CD4-positive, alpha-beta T cell treated with Interleukin-4 for 4 hours (primary cell): ENCODE results near the gene SMAP2.

ENCODE experiments used
- DNase-seq: peaks from one replicate; pipeline ENCODE4 v3.0.0-alpha.2; 2020

The SMAP2 gene

DNA sequence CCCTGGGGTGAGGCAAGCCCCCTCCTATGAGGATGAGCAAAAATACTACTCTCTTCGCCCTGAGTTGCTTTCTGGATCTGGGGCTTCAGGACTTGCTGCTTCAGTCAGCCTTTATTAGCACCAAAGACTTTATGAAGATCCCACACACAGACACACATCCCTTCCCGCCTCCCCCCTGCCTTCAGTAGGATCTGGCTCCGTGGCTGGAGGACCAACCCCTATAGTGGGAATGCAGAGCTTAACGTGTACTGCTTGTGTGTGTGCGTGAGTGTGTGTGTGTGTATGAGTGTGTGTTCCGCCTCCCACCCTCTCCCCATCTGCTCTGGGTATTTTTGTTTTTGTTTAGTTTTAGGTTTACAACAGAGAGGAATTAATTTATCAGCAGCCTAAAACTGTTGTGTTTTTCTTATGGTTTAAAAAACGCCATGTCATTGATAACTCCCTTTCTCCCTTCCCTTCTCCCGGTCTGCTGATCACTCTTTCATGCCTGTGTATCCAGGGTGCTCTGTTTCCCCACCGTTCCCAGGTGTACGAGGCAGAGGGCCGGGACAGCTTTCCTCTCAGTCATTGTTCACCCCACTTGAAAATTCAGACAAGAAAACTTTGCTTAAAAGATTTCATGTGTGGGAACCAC, 49.2 kb downstream of the SMAP2 start:
- DNase-seq, result no peak

DNA sequence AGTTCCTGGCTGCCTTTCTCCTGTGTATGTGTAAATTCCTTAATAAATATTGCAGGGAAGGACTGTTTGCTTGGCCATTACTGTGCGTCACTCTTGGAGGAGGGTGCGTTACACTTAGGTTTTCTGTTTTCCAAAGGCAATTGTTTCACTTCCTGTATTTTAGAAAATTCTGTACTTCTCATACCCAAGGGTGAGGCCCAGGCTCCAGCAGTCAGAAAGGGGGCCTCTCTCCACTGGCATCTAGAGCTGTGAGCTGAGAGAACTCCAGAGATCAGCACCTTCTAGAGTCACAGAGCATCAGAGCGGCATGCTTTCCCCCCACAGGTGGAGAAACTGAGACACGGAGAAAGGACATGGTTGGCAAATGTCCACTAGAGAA, 49.7 kb downstream of the SMAP2 start:
- DNase-seq, result no peak

DNA sequence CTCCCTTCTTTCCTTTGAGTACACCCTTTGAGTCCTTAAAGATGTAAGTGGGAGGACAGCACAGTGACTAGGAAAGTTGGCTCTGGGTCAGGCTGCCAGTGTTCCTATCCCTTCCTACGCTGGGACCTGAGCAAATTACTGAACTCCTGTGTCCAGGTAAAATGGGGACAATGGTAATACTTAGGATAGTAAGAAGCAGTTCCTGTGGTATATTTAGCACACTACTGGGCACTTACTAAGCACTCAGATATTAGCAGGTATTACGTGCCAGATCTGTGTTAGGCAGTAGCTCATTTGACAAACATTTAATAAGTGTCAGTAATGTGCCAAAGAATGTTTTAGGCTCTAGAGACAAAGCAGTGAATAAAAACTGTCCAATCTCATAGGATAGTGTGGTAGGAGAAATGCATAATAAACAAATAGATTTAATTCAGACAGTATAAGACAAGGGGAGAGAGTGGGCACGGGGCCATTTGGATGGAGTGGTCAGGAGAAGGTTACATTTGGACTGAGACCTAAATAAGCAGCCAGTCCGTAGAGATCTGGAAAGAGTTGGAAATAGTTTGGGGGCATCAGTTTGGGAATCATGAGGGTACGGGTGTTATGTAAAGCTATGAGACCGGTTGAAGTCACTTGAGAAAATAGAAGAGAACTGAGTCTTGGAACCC, 50.6 kb downstream of the SMAP2 start:
- no peak for DNase-seq

DNA sequence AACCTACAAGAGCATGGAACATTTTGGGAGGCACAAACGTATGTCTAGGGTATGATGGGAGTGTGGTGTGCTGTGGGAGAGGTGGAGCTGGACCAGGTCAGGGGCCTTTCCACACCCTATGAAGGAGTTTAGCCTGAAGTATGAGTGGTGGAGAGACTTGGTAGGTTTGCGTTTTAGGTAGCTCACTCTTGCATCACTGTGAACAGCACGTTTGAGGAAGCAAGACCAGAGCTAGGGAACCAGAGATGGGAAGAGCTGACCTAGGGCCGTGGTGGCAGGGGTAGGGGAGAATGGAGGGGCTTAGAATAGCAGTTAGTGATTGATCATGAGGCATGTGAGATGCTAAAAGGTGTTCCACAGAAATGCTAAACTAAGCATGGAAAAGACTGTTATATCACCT, 51.7 kb downstream of the SMAP2 start:
- DNase-seq, result no peak

DNA sequence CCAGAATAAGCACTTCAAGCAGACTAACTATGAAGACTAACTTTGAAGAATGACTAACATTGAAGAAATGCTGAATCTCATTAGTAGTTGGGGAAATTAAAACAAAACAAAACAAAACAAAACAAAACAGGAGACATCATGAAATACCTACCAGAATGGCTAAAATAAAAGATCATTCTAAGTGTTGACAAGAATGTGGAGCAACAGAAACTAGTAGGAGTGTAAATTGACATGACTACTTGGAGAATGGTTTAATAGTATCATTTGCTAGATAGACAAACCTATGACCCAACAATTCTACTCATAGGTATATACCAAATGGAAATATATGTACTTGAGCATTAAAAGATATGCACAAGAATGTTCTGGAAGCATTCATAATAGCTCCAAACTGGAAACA, 57.9 kb downstream of the SMAP2 start:
- DNase-seq, result no peak

DNA sequence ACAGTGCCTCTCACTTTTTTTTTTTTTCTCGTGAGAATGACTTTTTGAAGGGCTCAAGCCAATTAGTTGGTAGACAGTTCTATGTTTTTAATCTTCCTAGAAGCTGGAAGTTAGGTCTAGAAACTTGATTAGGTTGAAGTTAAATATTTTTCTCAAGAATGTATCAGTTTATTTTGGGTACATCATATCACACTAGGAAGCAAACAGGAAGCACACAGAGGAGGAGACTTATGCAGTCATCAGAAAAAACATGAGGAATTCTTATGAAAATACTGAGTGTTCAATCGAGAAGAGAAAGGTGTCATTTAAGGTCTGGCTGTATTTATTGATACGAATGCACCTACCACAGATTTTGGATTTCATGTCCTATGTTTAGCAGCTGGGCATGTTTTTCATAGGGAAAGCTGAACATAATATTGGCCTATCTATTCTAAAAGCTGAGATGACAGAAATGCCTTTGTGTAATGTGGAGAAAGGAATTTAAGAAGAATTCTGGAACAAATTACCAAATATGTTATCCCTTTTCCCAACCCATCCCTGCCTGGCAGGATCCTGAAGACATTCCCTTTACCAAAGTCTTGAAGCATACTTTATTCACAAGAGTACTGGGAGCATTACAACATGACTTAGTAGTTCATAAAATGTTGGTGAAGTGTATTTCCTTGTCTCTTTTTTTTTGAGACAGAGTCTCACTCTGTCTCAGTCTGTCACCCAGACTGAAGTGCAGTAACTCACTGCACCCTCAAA, 59.3 kb downstream of the SMAP2 start:
- no peak for DNase-seq

DNA sequence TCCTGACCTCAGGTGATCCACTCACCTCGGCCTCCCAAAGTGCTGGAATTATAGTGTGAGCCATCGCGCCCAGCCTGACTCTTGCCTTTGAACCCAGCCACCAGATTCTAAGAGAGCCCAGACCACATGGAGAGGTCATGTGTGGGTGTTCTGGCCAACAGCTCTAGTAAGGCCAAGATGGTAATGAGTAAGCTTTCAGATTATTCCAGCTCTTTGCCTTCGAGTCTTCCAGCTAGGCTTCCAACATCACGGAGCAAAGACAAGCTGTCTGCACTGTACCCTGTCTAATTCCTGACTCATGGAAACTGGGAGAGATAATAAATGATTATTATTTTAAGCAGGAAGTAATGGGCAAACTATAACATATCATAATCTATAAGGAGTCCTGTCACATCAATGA, 61.9 kb downstream of the SMAP2 start:
- no peak for DNase-seq

DNA sequence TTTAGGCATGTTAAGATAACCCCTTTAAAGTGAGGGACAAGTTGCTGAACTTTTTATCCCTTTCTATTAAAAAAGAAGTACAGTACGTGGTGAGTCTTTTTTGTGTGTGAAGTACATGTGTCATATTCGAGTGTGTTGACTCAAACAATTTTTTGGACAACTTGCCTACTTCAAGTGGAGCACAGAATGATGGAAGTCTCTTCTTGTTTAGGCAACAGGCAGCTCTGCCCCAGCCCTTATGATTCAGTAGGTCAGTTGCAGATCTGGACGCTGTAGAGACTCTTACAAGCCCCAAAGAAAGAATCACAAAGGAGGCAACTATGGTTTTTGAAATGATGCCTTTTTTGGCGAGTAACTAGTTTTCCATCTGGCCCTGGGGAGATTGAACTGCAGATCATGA, 62.3 kb downstream of the SMAP2 start:
- DNase-seq, result no peak

DNA sequence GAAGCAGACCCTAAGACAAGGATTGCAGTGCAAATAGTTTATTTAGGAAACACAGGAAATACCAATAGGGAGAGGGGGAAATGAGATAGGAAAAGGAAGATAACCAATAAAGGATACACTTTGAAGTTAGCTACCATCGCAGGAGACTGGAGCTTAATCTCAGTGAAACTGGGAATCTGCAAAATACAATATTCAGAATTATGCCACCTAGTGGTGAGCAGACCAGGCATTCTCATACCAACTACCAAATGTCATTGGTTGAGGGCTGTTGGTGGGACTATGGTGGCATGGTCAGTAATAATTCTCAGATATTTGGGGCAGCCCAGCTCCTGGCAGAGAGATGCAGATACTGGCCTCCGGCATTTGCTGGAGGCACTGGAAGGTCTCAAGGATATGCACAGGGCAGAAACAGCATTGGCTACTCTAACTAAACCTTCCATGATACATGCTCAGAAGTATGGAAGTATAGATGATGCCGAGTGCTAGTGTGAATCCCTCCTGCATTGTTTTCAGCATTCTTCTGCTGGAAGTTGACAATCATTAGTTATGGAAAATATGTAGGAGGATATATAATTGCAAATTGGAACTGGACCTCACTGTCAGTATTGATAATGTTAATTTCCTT, 65.0 kb downstream of the SMAP2 start:
- DNase-seq, result peak; percentile 49

DNA sequence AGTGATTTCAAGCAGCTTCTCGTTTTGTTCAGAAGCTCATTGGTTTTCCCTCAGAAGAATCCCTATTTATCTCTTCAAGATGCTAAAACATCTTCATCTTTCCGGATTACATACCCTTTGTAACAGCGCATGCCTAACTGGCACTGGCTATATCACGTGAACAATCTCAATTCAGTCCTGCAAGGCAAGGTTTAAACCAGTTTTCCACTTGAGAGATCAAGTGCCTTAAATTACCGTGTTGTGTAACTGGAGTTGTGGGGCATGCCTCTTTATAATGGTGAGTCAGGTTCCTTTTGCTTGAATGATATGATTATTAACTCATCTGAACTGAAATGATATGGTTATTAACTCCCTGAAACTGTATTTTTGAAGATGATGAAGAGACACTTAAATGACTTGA, 65.7 kb downstream of the SMAP2 start:
- no peak for DNase-seq

DNA sequence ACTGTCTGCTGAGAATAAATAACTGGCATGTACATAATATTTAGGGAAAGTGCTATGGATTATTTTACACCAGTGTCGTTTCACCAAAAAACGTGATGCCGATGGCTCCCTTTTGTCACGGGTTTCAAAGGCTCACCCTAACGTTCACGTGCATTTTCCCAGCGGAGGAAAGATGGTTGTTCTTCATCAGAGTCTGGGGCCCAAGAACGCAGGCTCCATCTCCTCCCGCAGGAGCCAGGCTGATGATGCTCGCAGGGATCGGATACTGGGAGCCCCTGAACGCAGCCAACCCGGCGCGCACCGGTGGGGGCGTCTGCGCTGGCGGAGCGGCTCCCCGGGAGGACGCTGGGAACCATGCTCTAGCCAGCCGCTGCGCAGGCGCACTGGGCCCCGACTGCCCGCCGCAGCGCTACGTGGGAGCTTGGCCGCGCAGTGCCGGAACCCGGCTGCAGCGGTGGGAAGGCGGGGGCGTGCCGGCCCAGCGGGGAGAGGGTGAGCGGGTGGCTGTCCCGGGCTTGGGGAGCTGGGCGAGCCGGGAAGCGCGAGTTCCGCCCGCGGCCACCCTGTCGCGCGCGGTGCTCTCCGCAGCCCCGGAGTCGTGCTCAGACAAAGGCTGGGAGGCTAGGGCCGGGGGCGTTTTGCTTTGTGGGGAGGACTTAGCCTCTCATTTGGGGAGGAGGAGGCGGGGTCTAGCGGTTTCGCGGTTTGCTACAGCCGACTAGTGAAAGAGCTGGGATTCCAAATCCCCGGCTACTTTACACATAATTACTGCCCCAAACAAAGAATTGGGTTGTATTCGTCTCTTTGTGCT, 76.4 kb downstream of the SMAP2 start, which contains the start of gene ZFP69B:
Gene ZFP69B, plus strand, starts transcription at position 793 of the 811 bp plus-strand sequence. CDS start 486 bp downstream, outside the sequence.
- DNase-seq, result peak; percentile 82

DNA sequence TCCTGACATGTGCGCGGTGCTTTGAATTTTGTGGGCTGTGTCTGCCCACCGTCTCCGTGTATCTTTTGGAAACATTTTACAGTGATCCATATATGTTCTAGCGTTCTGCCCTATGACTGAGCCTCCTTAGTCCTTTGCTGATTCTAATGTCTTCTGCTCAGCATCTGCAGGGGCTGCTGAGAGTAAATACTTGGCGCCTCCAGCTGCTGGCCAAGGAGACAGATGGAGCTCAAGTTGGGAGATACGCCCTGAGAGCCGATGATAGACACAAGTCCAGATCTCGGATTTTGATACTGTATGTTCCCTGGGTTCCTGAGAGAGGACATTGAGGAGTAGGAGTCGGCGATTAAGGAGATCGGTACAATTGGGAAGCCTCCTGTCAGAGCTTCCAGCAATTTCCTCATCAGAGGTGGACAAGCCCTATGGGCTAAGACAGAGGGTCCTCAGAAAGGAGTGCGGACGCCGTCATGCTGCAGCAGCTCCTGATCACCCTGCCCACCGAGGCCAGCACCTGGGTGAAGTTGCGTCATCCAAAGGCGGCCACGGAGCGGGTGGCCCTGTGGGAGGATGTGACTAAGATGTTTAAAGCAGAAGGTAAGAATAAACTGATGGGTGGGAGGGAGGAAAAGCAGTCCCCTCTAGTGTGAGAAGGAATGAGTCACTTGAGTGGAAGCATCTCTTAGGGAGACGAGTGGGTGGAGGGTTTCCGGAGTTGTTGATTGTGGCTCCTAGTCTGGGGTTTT, 77.1 kb downstream of the SMAP2 start:
- peak; percentile 93 for DNase-seq

DNA sequence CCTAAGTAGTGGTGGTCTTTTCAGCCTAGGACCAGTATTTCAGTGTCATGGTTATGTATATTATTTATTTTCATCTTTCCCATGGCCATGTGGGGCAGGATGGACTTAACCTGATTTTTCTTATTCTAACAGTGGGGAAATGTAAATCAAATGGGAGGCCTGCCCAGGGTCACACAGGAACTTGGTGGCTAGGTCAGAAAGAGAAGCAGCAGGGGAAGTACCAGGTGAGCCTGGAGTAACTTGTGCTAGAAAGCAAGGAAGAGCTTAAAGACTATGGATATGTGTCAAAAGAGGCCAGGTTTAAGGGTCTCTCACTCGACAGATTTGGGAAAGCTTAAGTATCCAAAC, 77.7 kb downstream of the SMAP2 start:
- DNase-seq, result no peak

DNA sequence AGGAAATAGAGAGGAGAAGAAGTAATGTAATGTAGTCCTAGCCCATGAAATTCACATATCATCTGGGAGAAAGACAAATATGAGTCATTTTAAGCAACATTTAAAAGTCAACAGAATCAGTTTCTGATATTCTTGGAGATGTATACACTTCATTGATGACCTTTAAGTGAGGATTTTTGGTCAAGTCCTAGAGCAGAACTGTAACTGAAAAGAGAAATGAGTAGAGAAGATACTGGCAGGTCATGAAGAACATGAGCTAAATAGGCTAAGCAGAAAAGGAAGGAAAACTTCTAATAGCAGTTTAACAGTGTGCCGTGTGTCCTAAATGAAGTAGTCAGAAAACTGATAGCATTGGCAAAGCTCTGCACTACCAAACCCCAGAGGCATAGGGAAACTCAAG, 81.3 kb downstream of the SMAP2 start:
- no peak for DNase-seq

DNA sequence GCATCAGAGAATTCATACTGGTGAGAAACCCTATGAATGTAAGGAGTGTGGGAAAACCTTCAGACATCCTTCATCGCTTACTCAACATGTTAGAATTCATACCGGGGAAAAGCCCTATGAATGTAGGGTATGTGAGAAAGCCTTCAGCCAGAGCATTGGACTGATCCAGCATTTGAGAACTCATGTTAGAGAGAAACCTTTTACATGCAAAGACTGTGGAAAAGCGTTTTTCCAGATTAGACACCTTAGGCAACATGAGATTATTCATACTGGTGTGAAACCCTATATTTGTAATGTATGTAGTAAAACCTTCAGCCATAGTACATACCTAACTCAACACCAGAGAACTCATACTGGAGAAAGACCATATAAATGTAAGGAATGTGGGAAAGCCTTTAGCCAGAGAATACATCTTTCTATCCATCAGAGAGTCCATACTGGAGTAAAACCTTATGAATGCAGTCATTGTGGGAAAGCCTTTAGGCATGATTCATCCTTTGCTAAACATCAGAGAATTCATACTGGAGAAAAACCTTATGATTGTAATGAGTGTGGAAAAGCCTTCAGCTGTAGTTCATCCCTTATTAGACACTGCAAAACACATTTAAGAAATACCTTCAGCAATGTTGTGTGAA, 89.5 kb downstream of the SMAP2 start:
- DNase-seq, result no peak

DNA sequence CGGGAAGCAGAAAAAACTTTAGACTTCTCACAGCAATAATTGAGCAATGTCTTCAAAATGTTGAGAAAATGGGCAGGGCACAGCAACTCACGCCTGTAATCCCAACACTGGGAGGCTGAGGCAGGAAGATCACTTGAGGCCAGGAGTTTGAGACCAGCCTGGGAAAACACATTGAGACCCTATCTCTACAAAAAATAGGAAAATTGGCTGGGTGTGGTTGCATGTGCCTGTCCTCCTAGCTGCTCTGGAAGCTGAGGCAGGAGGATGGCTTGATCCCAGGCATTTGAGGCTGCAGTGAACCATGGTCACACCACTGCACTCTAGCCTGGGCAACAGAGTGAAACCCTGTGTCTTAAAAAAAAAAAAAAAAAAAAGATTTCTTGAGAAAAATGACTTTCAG, 95.8 kb downstream of the SMAP2 start:
- DNase-seq, result no peak
